ENCODE measurements around the gene MN1. TPM values are rescaled to one million over a fixed set of nuclear protein-coding genes. Genes with fewer than 3 reads are reported as not detected.

Gene MN1
- total RNA-seq, 1 experiment from 2014 or later: not detected

GRCh38 chr22:27792452-27793161 is 8.9 kb downstream of the MN1 start:
- no peaks in the 10 kb centered on the region for H3K9me2 ChIP-seq (replicated peaks; ENCODE audit: insufficient read depth, low read length)
- no peak overlapping the region for H3K4me2 ChIP-seq (ENCODE audit: low read depth, low read length, poor library complexity, severe bottlenecking)
- H3K27me3 ChIP-seq (ENCODE audit: low read length): no peaks in the 10 kb centered on the region
- H3K27ac ChIP-seq (ENCODE audit: low read length): no peak overlapping the region
- no peaks in the 10 kb centered on the region for H3K36me3 ChIP-seq (ENCODE audit: insufficient read depth, low read length)
- no peaks in the 10 kb centered on the region for H3K4me1 ChIP-seq (ENCODE audit: low read length)
- no peaks in the 10 kb centered on the region for H3K9me3 ChIP-seq (ENCODE audit: low read length)
- DNase-seq: no peak
- H3K9ac ChIP-seq (ENCODE audit: low read length): no peak overlapping the region
- no peaks in the 10 kb centered on the region for H4K20me1 ChIP-seq (ENCODE audit: insufficient read depth, low read depth, low read length)
- no peak overlapping the region for H3K4me3 ChIP-seq (ENCODE audit: low read length)
- H3K79me2 ChIP-seq (ENCODE audit: low read length): no peaks in the 10 kb centered on the region
- H2AFZ ChIP-seq (ENCODE audit: low read length): no peak overlapping the region

DNA sequence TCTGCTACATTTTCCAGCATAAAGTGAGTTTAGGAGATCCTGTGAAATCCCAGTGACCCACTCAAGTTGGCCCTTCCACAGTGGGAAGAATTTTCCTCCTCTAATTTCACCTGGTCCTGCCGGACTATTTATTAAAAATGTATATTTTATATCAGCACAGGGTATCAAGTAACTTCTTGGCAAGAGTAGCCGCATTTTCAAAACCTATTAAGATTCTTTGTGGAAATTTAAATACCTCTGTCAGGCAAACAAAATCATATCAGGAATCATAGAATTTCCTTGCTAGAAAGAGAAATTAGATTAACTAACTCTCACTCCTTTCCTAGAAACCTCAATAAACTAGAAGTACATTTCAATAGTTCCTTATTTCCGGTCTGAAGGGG is 9.7 kb downstream of the MN1 start:
- no peaks in the 10 kb centered on the region for H3K9me2 ChIP-seq (replicated peaks; ENCODE audit: insufficient read depth, low read length)

DNA sequence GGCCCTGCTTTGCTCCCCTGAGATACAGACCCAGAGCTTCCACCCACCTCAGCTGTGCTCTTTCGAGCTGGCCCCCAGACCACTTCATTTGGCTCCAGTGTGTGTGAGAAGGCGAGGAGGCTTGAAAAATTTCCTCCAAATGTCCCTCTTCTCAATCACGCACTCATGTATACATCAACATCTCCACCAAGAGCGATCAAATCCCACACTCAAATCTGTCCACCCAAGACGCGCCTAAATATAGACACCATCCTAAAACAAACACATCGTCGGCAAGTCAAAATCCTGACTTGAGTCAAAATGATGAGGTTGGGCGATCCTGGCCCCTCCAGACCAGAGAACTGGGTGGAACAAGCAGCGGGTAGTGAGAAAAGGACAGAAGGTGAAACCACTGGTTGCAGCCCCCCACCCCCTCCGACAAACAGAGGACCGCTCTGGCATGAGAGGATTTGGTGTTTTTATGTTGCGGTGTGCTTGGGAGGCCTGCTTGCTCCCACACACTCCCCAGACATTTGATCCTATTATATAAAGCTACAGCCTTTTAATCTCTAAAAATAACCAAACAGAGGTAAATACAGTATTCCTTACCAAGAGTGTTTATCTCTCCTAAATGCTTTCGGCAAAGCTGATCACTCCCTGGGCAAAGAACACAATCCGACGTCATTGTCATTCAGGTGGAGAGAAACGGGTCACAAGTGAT is 10.2 kb downstream of the MN1 start:
- Histone ChIP-seq H3K27me3 (ENCODE audit: low read length) (no peaks in the 10 kb centered on the region), H3K27ac (ENCODE audit: low read length) (no peak overlapping the region), H3K9me3 (ENCODE audit: low read length) (no peaks in the 10 kb centered on the region), H3K36me3 (ENCODE audit: insufficient read depth, low read length) (no peaks in the 10 kb centered on the region), H3K4me3 (ENCODE audit: low read length) (no peak overlapping the region), H3K4me2 (ENCODE audit: low read depth, low read length, poor library complexity, severe bottlenecking) (no peak overlapping the region), H3K4me1 (ENCODE audit: low read length) (no peaks in the 10 kb centered on the region), H4K20me1 (ENCODE audit: insufficient read depth, low read depth, low read length) (no peaks in the 10 kb centered on the region), H3K9ac (ENCODE audit: low read length) (no peak overlapping the region), H2AFZ (ENCODE audit: low read length) (no peak overlapping the region), H3K79me2 (ENCODE audit: low read length) (no peaks in the 10 kb centered on the region), H3K9me2 (replicated peaks; ENCODE audit: insufficient read depth, low read length) (no peaks in the 10 kb centered on the region)
- DNase-seq: no peak

More for the DNA sequence above, 9.7 kb downstream of the MN1 start:
- H3K36me3 ChIP-seq (ENCODE audit: insufficient read depth, low read length): no peaks in the 10 kb centered on the region
- no peak overlapping the region for H3K4me2 ChIP-seq (ENCODE audit: low read depth, low read length, poor library complexity, severe bottlenecking)
- H4K20me1 ChIP-seq (ENCODE audit: insufficient read depth, low read depth, low read length): no peaks in the 10 kb centered on the region
- H3K4me3 ChIP-seq (ENCODE audit: low read length): no peak overlapping the region
- H3K9ac ChIP-seq (ENCODE audit: low read length): no peak overlapping the region
- no peaks in the 10 kb centered on the region for H3K27me3 ChIP-seq (ENCODE audit: low read length)
- no peak overlapping the region for H3K27ac ChIP-seq (ENCODE audit: low read length)
- DNase-seq: no peak
- H3K79me2 ChIP-seq (ENCODE audit: low read length): no peaks in the 10 kb centered on the region
- H3K9me3 ChIP-seq (ENCODE audit: low read length): no peaks in the 10 kb centered on the region
- no peak overlapping the region for H2AFZ ChIP-seq (ENCODE audit: low read length)
- H3K4me1 ChIP-seq (ENCODE audit: low read length): no peaks in the 10 kb centered on the region

GRCh38 chr22:27790376-27791158 is 11.0 kb downstream of the MN1 start:
- H3K27ac ChIP-seq (ENCODE audit: low read length): no peak overlapping the region

GRCh38 chr22:27788500-27789288 is 12.9 kb downstream of the MN1 start:
- Histone ChIP-seq H3K79me2 (ENCODE audit: low read length) (no peaks in the 10 kb centered on the region), H4K20me1 (ENCODE audit: insufficient read depth, low read depth, low read length) (no peaks in the 10 kb centered on the region), H3K4me1 (ENCODE audit: low read length) (no peaks in the 10 kb centered on the region), H3K27ac (ENCODE audit: low read length) (no peak overlapping the region), H3K27me3 (ENCODE audit: low read length) (no peaks in the 10 kb centered on the region), H3K9me2 (replicated peaks; ENCODE audit: insufficient read depth, low read length) (no peaks in the 10 kb centered on the region), H2AFZ (ENCODE audit: low read length) (no peak overlapping the region), H3K9me3 (ENCODE audit: low read length) (no peaks in the 10 kb centered on the region), H3K4me3 (ENCODE audit: low read length) (no peak overlapping the region), H3K36me3 (ENCODE audit: insufficient read depth, low read length) (no peaks in the 10 kb centered on the region), H3K4me2 (ENCODE audit: low read depth, low read length, poor library complexity, severe bottlenecking) (no peak overlapping the region), H3K9ac (ENCODE audit: low read length) (no peak overlapping the region)
- DNase-seq: no peak

More at GRCh38 chr22:27790376-27791158, 11.0 kb downstream of the MN1 start:
- Histone ChIP-seq H3K27me3 (ENCODE audit: low read length) (no peaks in the 10 kb centered on the region), H3K9me3 (ENCODE audit: low read length) (no peaks in the 10 kb centered on the region), H2AFZ (ENCODE audit: low read length) (no peak overlapping the region), H3K4me3 (ENCODE audit: low read length) (no peak overlapping the region), H3K9me2 (replicated peaks; ENCODE audit: insufficient read depth, low read length) (no peaks in the 10 kb centered on the region), H3K36me3 (ENCODE audit: insufficient read depth, low read length) (no peaks in the 10 kb centered on the region), H3K4me2 (ENCODE audit: low read depth, low read length, poor library complexity, severe bottlenecking) (no peak overlapping the region), H3K79me2 (ENCODE audit: low read length) (no peaks in the 10 kb centered on the region), H3K4me1 (ENCODE audit: low read length) (no peaks in the 10 kb centered on the region), H4K20me1 (ENCODE audit: insufficient read depth, low read depth, low read length) (no peaks in the 10 kb centered on the region), H3K9ac (ENCODE audit: low read length) (no peak overlapping the region)
- DNase-seq: no peak

GRCh38 chr22:27786965-27787364 is 14.6 kb downstream of the MN1 start:
- Histone ChIP-seq H3K9me3 (ENCODE audit: low read length) (no peaks in the 10 kb centered on the region), H3K9ac (ENCODE audit: low read length) (no peak overlapping the region), H3K4me1 (ENCODE audit: low read length) (no peaks in the 10 kb centered on the region), H2AFZ (ENCODE audit: low read length) (no peak overlapping the region), H3K27me3 (ENCODE audit: low read length) (no peaks in the 10 kb centered on the region), H4K20me1 (ENCODE audit: insufficient read depth, low read depth, low read length) (no peaks in the 10 kb centered on the region), H3K36me3 (ENCODE audit: insufficient read depth, low read length) (no peaks in the 10 kb centered on the region), H3K79me2 (ENCODE audit: low read length) (no peaks in the 10 kb centered on the region), H3K27ac (ENCODE audit: low read length) (no peak overlapping the region), H3K4me3 (ENCODE audit: low read length) (no peak overlapping the region), H3K9me2 (replicated peaks; ENCODE audit: insufficient read depth, low read length) (no peaks in the 10 kb centered on the region), H3K4me2 (ENCODE audit: low read depth, low read length, poor library complexity, severe bottlenecking) (no peak overlapping the region)
- no peak for DNase-seq

- no peak overlapping the region for H3K9ac ChIP-seq (ENCODE audit: low read length)
- H3K9me3 ChIP-seq (ENCODE audit: low read length): no peaks in the 10 kb centered on the region
- no peak overlapping the region for H3K4me3 ChIP-seq (ENCODE audit: low read length)
- DNase-seq: no peak
- H3K4me2 ChIP-seq (ENCODE audit: low read depth, low read length, poor library complexity, severe bottlenecking): no peak overlapping the region
- no peaks in the 10 kb centered on the region for H3K4me1 ChIP-seq (ENCODE audit: low read length)
- no peak overlapping the region for H2AFZ ChIP-seq (ENCODE audit: low read length)
- no peak overlapping the region for H3K27ac ChIP-seq (ENCODE audit: low read length)
- H3K79me2 ChIP-seq (ENCODE audit: low read length): no peaks in the 10 kb centered on the region
- H3K36me3 ChIP-seq (ENCODE audit: insufficient read depth, low read length): no peaks in the 10 kb centered on the region
- no peaks in the 10 kb centered on the region for H3K27me3 ChIP-seq (ENCODE audit: low read length)
- no peaks in the 10 kb centered on the region for H3K9me2 ChIP-seq (replicated peaks; ENCODE audit: insufficient read depth, low read length)
- H4K20me1 ChIP-seq (ENCODE audit: insufficient read depth, low read depth, low read length): no peaks in the 10 kb centered on the region
These were observed 15.1 kb downstream of the MN1 start for GRCh38 chr22:27786291-27786932.
